Measurements from ENCODE around the gene CRAT.

GRCh38 chr9:129150122-129150521 lies 39.5 kb upstream of the CRAT start:
- TF ChIP-seq POLR2A (IDR thresholded peaks at IDR 0.05) (no peak), CTCF (IDR thresholded peaks at IDR 0.05) (no peak)

All from Peyer's patch (tissue), 4 donors.